SU-DHL-6 (cell line): ENCODE results near the gene ARL4D.

Experiments used
- CTCF ChIP-seq: fragments of 200-600 bp; sonication (generic); IDR thresholded peaks from one replicate; pipeline ENCODE4 v1.5.1; 2017; ENCODE audit warnings: antibody characterized with exemption, mild to moderate bottlenecking, low read length, moderate library complexity; ENCODE audit not compliant: insufficient read depth, poor library complexity, severe bottlenecking
- EZH2phosphoT487 ChIP-seq: fragments of 200-600 bp; sonication (generic), shearing (Covaris generic); conservative IDR thresholded peaks from 2 replicates; pipeline ENCODE4 v1.6.1; 2018; ENCODE audit warnings: mild to moderate bottlenecking, antibody characterized with exemption, low read length, moderate library complexity, mixed read lengths

- TF ChIP-seq CTCF (no peak), EZH2phosphoT487 (no peak)
Measured at GRCh38 chr17:43363926-43364285, 34.9 kb upstream of the ARL4D start.
